Measurements from ENCODE around the gene ALX4.

DNA sequence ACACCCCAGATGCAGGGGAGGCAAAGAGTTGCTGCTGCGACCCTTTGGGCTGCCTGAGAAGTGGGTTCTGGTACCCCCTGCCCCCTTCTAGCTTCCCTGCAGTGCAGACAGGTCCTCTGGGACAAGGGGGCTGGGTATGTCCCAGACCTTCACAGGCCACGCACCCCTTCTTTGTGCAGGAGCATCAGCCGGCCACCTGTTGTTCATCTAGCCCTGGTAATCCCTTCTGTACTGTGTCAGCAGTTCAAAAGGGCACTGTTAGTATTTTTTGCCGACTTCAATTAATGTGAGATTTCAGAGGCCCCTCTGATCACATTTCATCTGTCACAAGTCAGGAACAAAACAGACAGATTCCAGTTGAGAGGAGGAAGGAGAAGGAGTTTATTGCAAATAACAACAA lies 49.9 kb downstream of the ALX4 start:
- TF ChIP-seq, protein P1, sequence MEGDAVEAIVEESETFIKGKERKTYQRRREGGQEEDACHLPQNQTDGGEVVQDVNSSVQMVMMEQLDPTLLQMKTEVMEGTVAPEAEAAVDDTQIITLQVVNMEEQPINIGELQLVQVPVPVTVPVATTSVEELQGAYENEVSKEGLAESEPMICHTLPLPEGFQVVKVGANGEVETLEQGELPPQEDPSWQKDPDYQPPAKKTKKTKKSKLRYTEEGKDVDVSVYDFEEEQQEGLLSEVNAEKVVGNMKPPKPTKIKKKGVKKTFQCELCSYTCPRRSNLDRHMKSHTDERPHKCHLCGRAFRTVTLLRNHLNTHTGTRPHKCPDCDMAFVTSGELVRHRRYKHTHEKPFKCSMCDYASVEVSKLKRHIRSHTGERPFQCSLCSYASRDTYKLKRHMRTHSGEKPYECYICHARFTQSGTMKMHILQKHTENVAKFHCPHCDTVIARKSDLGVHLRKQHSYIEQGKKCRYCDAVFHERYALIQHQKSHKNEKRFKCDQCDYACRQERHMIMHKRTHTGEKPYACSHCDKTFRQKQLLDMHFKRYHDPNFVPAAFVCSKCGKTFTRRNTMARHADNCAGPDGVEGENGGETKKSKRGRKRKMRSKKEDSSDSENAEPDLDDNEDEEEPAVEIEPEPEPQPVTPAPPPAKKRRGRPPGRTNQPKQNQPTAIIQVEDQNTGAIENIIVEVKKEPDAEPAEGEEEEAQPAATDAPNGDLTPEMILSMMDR (IDR thresholded peaks at IDR 0.05): no peak
- no peak for TF ChIP-seq ELF1 (IDR thresholded peaks at IDR 0.05)
- no peak for TF ChIP-seq GABPA (IDR thresholded peaks at IDR 0.05; ENCODE audit: low read depth)
- TF ChIP-seq TAF1 (IDR thresholded peaks at IDR 0.05; ENCODE audit: borderline replicate concordance, low read depth, low read length): no peak
- no peak for TF ChIP-seq SMC3 (IDR thresholded peaks at IDR 0.05; ENCODE audit: low read depth, low read length)
- TF ChIP-seq RAD21 (IDR thresholded peaks at IDR 0.05; ENCODE audit: low read length): no peak
- TF ChIP-seq, protein P2, sequence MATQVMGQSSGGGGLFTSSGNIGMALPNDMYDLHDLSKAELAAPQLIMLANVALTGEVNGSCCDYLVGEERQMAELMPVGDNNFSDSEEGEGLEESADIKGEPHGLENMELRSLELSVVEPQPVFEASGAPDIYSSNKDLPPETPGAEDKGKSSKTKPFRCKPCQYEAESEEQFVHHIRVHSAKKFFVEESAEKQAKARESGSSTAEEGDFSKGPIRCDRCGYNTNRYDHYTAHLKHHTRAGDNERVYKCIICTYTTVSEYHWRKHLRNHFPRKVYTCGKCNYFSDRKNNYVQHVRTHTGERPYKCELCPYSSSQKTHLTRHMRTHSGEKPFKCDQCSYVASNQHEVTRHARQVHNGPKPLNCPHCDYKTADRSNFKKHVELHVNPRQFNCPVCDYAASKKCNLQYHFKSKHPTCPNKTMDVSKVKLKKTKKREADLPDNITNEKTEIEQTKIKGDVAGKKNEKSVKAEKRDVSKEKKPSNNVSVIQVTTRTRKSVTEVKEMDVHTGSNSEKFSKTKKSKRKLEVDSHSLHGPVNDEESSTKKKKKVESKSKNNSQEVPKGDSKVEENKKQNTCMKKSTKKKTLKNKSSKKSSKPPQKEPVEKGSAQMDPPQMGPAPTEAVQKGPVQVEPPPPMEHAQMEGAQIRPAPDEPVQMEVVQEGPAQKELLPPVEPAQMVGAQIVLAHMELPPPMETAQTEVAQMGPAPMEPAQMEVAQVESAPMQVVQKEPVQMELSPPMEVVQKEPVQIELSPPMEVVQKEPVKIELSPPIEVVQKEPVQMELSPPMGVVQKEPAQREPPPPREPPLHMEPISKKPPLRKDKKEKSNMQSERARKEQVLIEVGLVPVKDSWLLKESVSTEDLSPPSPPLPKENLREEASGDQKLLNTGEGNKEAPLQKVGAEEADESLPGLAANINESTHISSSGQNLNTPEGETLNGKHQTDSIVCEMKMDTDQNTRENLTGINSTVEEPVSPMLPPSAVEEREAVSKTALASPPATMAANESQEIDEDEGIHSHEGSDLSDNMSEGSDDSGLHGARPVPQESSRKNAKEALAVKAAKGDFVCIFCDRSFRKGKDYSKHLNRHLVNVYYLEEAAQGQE (IDR thresholded peaks at IDR 0.05; ENCODE audit: low read depth, low read length): no peak
- no peak for TF ChIP-seq MXI1 (IDR thresholded peaks at IDR 0.05; ENCODE audit: low read depth, low read length)
- TF ChIP-seq SIN3A (IDR thresholded peaks at IDR 0.05; ENCODE audit: borderline replicate concordance, low read depth, low read length): no peak
- TF ChIP-seq, protein P3, sequence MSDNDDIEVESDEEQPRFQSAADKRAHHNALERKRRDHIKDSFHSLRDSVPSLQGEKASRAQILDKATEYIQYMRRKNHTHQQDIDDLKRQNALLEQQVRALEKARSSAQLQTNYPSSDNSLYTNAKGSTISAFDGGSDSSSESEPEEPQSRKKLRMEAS (IDR thresholded peaks at IDR 0.05; ENCODE audit: low read depth): no peak

Measured in SK-N-SH (cell line).